ENCODE data around the gene FGFR3.

DNA sequence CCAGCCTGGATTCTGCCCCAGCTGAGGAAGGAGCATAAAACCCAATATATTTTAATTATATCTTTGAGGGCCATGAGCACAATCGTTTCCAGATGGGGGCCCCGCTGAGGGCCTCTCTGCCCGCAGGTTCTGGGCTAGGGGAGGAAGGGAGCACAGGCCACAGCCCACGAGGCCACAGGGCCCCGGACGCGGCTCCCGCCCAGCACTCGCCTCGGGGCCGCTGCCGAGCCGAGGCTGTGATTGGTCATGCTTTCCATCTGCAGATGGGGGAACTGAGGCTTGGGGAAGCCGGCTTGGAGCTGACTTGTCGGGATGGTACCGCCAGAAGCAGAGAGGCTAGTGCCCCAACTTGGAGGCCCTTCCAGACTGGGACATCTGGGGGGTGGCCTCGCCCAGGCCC is 37.8 kb upstream of the FGFR3 start:
- TF ChIP-seq, protein P1, sequence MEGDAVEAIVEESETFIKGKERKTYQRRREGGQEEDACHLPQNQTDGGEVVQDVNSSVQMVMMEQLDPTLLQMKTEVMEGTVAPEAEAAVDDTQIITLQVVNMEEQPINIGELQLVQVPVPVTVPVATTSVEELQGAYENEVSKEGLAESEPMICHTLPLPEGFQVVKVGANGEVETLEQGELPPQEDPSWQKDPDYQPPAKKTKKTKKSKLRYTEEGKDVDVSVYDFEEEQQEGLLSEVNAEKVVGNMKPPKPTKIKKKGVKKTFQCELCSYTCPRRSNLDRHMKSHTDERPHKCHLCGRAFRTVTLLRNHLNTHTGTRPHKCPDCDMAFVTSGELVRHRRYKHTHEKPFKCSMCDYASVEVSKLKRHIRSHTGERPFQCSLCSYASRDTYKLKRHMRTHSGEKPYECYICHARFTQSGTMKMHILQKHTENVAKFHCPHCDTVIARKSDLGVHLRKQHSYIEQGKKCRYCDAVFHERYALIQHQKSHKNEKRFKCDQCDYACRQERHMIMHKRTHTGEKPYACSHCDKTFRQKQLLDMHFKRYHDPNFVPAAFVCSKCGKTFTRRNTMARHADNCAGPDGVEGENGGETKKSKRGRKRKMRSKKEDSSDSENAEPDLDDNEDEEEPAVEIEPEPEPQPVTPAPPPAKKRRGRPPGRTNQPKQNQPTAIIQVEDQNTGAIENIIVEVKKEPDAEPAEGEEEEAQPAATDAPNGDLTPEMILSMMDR (IDR thresholded peaks at IDR 0.05; ENCODE audit: low read length), result no peak
- TF ChIP-seq EZH2 (optimal IDR thresholded peaks at IDR 0.05; ENCODE audit: low read depth, low read length) (no peak), EZH2phosphoT487 (IDR thresholded peaks at IDR 0.05; ENCODE audit: low read length) (no peak)
